GM19397 (cell line): ENCODE data around the gene MARCKS.

Source experiments
- ATAC-seq: cut with Tn5 transposase; IDR thresholded peaks from one replicate; pipeline ENCODE4 v1.9.1; 2021; ENCODE audit warnings: mild to moderate bottlenecking, moderate library complexity; ENCODE audit not compliant: unreplicated experiment

MARCKS gene

GRCh38 chr6:113848811-113849210 is 8.3 kb upstream of the MARCKS start:
- no peak for ATAC-seq

- ATAC-seq = no peak
Observed at GRCh38 chr6:113853252-113853651, 3.9 kb upstream of the MARCKS start.

- ATAC-seq = no peak
Observed at GRCh38 chr6:113854531-113855499, 2.3 kb upstream of the MARCKS start.

GRCh38 chr6:113855500-113856374 is 1.4 kb upstream of the MARCKS start:
- ATAC-seq = no peak

GRCh38 chr6:113856375-113856624 is 845 bp upstream of the MARCKS start:
- no peak for ATAC-seq

- no peak for ATAC-seq
Observed at GRCh38 chr6:113857556-113858479, 673 bp downstream of the MARCKS start.

GRCh38 chr6:113858480-113859348 is 1.6 kb downstream of the MARCKS start:
- peak; percentile 86 for ATAC-seq

- ATAC-seq = peak; percentile 1
Observed at GRCh38 chr6:113859349-113860180, 2.4 kb downstream of the MARCKS start.

- ATAC-seq = no peak
Observed at GRCh38 chr6:113860181-113860955, 3.2 kb downstream of the MARCKS start.

- ATAC-seq = no peak
Observed at GRCh38 chr6:113862112-113862511, 5.0 kb downstream of the MARCKS start.

GRCh38 chr6:113870917-113871316 is 13.8 kb downstream of the MARCKS start:
- ATAC-seq = no peak

GRCh38 chr6:113871975-113872374 is 14.8 kb downstream of the MARCKS start:
- no peak for ATAC-seq

GRCh38 chr6:113873043-113873667 is 16.0 kb downstream of the MARCKS start:
- peak; percentile 99 for ATAC-seq

GRCh38 chr6:113875470-113875869 is 18.3 kb downstream of the MARCKS start:
- no peak for ATAC-seq

GRCh38 chr6:113876695-113877094 is 19.6 kb downstream of the MARCKS start:
- no peak for ATAC-seq

- ATAC-seq = peak; percentile 100
Observed at GRCh38 chr6:113879186-113880096, 22.3 kb downstream of the MARCKS start.
